22Rv1 (cell line): ENCODE measurements around the gene RELA.

Experiments used
- H3K27ac ChIP-seq: fragments of 450-650 bp; 2 replicates; pipeline ENCODE4 v1.5.1; 2017
- ZFX ChIP-seq: fragments of 450-650 bp; IDR thresholded peaks from 2 replicates; pipeline ENCODE4 v1.6.1; 2017; ENCODE audit warnings: antibody characterized with exemption, borderline replicate concordance
- TF ChIP-seq, protein P1 (sequence below): fragments of 450-650 bp; IDR thresholded peaks from 2 replicates; pipeline ENCODE4 v1.5.1; 2017; ENCODE audit warnings: mild to moderate bottlenecking

Gene RELA

DNA sequence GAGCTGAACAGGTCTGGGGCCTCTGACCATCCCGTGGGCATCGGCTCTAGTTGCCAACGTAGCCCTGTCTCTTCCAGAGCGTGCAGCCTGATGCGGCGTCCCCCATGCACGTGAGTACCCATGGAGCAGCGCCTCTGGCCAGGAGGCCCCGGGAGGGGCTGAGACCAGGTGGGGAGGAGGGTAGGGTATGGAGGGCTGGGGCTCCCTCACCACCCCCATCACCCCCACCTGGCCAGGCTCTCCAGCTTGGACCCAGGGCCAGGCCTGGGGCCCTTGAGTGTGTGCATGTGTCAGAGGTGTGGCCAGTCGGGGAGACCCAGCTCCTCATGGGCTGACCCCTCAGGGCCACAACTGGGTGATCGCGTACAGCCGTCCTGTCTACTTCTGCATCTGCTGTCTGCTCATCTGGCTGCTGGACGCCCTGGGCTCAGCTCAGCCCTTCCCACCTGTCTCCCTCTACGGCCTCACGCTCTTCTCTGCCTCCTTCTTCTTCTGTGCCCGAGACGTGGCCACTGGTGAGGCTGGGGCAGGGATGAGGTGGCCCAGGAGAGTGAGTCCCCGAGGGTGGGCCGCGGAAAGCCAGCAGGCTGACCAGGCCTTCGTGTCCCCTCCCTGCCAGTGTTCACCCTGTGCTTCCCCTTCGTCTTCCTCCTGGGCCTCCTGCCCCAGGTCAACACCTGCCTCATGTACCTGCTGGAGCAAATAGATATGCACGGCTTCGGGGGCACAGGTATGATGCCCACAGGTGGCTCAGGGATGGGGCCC lies 38.7 kb downstream of the RELA start:
- no peak for TF ChIP-seq ZFX
- TF ChIP-seq, protein P1, sequence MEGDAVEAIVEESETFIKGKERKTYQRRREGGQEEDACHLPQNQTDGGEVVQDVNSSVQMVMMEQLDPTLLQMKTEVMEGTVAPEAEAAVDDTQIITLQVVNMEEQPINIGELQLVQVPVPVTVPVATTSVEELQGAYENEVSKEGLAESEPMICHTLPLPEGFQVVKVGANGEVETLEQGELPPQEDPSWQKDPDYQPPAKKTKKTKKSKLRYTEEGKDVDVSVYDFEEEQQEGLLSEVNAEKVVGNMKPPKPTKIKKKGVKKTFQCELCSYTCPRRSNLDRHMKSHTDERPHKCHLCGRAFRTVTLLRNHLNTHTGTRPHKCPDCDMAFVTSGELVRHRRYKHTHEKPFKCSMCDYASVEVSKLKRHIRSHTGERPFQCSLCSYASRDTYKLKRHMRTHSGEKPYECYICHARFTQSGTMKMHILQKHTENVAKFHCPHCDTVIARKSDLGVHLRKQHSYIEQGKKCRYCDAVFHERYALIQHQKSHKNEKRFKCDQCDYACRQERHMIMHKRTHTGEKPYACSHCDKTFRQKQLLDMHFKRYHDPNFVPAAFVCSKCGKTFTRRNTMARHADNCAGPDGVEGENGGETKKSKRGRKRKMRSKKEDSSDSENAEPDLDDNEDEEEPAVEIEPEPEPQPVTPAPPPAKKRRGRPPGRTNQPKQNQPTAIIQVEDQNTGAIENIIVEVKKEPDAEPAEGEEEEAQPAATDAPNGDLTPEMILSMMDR: no peak
- H3K27ac ChIP-seq: no peak overlapping the region

DNA sequence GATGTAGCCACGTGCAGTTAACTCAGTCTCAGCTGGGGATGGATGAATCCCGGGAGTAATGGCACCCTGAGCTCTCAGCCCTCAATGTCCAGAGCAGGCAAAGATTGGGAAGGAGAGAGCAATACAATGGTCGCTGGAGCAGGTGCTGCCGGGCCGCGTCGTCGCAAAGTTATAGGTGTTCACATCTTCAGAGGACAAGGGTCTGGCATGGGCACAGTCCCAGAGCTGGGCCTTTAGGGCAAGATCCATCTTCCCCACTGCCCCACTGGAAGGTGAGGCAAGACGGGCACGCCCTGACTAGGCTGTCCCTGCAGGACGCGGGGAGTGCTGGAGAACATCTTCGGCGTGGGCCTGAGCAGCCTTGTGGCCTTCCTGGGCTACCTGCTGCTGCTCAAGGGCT lies 39.5 kb downstream of the RELA start:
- H3K27ac ChIP-seq: no peak overlapping the region
- TF ChIP-seq ZFX: no peak
- TF ChIP-seq, protein P1: no peak

DNA sequence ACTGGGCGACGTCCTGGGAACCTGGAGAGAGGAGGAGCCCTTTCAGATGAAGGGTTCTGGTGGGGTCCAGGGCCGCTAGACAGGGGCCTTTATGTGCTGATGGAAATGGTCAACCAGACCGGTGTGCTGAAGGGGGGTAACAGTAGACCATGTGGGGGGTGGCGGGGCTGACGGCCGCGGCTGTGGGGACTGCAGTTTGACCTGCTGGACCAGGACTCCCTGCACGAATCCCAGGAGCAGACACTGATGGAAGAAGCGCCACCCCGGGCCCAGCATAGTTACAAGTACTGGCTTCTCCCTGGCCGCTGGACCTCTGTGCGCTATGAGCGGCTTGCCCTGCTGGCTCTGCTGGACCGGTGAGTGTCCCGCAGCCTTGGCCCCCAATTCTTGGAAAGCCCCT lies 40.7 kb downstream of the RELA start:
- H3K27ac ChIP-seq: no peak overlapping the region
- TF ChIP-seq ZFX: no peak
- TF ChIP-seq, protein P1: no peak

DNA sequence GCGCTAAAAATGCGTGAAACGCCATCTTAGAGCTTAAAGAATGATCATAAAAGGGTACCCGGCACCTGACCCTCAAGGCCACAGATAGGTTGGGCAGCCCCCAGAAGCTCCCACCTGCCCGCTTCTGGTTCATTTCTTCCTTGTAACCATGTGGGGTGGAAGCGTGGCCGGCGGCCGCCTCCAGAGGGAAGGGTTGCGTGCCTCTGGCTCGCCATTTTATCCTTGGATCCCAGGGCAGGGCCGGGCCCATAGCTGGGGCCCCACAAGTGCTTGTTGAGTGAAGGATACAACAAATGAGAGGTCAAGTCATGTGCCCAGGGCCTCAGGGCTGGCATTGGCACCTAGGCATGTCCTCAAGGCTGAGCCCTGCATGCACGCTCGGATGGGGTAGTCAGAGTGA lies 41.3 kb downstream of the RELA start:
- no peak overlapping the region for H3K27ac ChIP-seq
- TF ChIP-seq, protein P1: no peak
- TF ChIP-seq ZFX: no peak

DNA sequence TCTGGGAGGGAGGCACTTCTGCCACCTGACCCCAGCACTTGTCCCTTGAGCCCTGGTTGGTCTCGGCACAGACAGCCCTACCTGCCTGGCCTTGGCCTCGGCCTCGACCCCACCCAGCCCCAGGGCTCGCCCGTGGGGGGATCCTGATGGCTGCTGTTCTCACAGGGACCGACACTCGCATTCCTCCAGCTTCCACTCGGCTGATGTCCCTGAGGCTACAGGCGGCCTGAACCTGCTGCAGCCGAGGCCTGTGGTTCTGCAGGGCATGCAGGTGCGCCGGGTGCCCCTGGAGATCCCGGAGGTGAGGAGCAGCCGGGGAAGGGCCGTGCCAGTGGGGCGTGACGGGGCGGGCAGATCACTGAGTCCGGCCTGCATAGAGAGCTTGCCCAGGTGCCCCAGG lies 42.0 kb downstream of the RELA start:
- TF ChIP-seq, protein P1: no peak
- TF ChIP-seq ZFX: no peak
- no peak overlapping the region for H3K27ac ChIP-seq

DNA sequence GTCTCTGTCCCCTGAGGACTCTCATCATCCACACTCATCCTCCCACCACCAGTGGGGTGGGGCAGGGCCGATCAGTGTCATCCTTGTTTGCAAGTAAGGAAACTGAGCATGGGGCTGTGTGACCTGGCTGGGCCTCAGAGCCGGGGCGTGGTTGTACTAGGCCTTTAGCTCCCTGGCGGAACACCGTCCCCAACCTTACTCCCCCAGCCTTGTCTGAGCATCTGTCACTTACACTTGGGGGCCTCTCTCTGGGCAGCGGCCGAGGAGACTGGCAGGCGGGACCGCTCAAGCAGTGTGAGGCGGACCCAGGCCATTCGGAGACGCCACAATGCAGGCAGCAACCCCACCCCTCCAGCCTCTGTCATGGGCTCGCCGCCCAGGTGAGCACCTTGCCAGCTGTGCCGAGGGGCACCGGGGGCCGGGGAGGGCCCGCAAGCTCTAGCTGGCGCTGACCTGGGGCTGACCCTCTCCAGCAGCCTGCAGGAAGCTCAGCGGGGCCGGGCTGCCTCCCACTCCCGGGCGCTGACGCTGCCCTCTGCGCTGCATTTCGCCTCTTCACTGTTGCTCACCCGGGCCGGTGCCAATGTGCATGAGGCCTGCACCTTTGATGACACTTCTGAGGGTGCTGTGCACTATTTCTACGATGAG lies 43.3 kb downstream of the RELA start:
- no peak overlapping the region for H3K27ac ChIP-seq
- TF ChIP-seq, protein P1: no peak
- no peak for TF ChIP-seq ZFX

DNA sequence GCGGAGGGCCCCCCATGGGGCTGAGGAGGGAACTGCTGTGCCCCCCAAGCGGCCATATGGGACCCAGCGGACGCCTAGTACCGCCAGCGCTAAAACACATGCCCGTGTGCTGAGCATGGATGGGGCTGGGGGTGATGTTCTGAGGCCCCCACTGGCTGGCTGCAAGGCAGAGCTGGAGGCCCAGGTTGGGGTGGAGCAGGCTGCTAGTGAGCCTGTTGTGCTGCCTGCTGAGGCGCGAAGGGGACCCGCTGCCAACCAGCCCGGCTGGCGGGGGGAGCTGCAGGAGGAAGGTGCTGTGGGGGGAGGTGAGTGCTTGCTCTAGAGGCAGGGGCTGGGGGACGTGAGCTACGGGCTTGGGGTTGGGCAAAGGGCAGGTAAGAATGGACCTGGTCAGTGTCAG lies 44.0 kb downstream of the RELA start:
- TF ChIP-seq, protein P1: no peak
- TF ChIP-seq ZFX: no peak
- no peak overlapping the region for H3K27ac ChIP-seq
